CD4-positive, alpha-beta T cell (primary cell): Measurements from ENCODE around the gene SNX30. TPM values are rescaled to one million over a fixed set of nuclear protein-coding genes. Genes with fewer than 3 reads are reported as not detected.

Experiments
- ATAC-seq: fragments of 200-7000 bp; cut with Tn5 transposase; one replicate; pipeline ENCODE4 v1.10.0; 2022; ENCODE audit warnings: mild to moderate bottlenecking; ENCODE audit not compliant: poor library complexity
- CTCF ChIA-PET: fragments of 350-600 bp; sonication (Branson Sonifier 250); formaldehyde crosslinking; loops from one replicate; lab custom pipeline; 2021; ENCODE audit warnings: antibody characterized with exemption, inconsistent platforms; lab: Charles Lee
- POLR2A ChIA-PET: fragments of 350-600 bp; sonication (Branson Sonifier 250); formaldehyde crosslinking; loops from one replicate; lab custom pipeline; 2021; ENCODE audit warnings: antibody characterized with exemption, inconsistent platforms; lab: Charles Lee
- DNase-seq, 14 experiments: peaks; one replicate each; pipeline ENCODE4 v3.0.0-alpha.2; 2013 to 2020; ENCODE audit warnings: mixed read lengths in 2 of 14
- H3K27ac ChIP-seq, 2 donors: one replicate each; pipeline versions ENCODE4 v1.5.1 to v1.7.0; 2013; ENCODE audit warnings: low read length in 2 of 2, low read depth in 1 of 2, mild to moderate bottlenecking in 1 of 2
- H3K27me3 ChIP-seq, 2 experiments: 1 replicate in 1 of 2; 2 replicates in 1 of 2; pipeline versions ENCODE4 v1.6.1 to v1.7.0; 2013; ENCODE audit warnings: low read length in 2 of 2, control low read depth in 1 of 2, mild to moderate bottlenecking in 1 of 2, moderate library complexity in 1 of 2; ENCODE audit not compliant: insufficient read depth in 2 of 2, control insufficient read depth in 1 of 2
- H3K36me3 ChIP-seq: one replicate; pipeline ENCODE4 v1.6.1; 2013; ENCODE audit warnings: low read length, control low read depth; ENCODE audit not compliant: insufficient read depth
- H3K4me1 ChIP-seq: one replicate; pipeline ENCODE4 v1.6.1; 2013; ENCODE audit warnings: low read length, control low read depth; ENCODE audit not compliant: insufficient read depth
- H3K4me3 ChIP-seq: one replicate; pipeline ENCODE4 v1.5.1; 2013; ENCODE audit warnings: mild to moderate bottlenecking, low read length, moderate library complexity
- H3K9me3 ChIP-seq, 2 experiments: 1 replicate in 1 of 2; 2 replicates in 1 of 2; pipeline versions ENCODE4 v1.6.1 to v1.7.0; 2013; ENCODE audit warnings: low read length in 2 of 2, mild to moderate bottlenecking in 2 of 2, control low read depth in 1 of 2, moderate library complexity in 1 of 2; ENCODE audit not compliant: control insufficient read depth in 1 of 2, insufficient read depth in 1 of 2
- H3K27ac Mint-ChIP-seq: one replicate; pipeline ENCODE4 v1.8.0; 2020; ENCODE audit warnings: mixed read lengths
- H3K27me3 Mint-ChIP-seq: one replicate; pipeline ENCODE4 v1.8.0; 2021; ENCODE audit warnings: mixed read lengths
- H3K36me3 Mint-ChIP-seq: one replicate; pipeline ENCODE4 v1.8.0; 2021; ENCODE audit warnings: low read depth, mixed read lengths
- H3K4me1 Mint-ChIP-seq: one replicate; pipeline ENCODE4 v1.8.0; 2021; ENCODE audit warnings: low read depth, mixed read lengths
- H3K4me3 Mint-ChIP-seq: one replicate; pipeline ENCODE4 v1.8.0; 2020; ENCODE audit warnings: mild to moderate bottlenecking, mixed read lengths
- H3K9me3 Mint-ChIP-seq: one replicate; pipeline ENCODE4 v1.8.0; 2020; ENCODE audit warnings: mixed read lengths
- CTCF ChIP-seq: fragments of 200-600 bp; IDR thresholded peaks from one replicate; pipeline ENCODE4 v1.8.0; 2022; ENCODE audit warnings: antibody characterized with exemption, mild to moderate bottlenecking
- intact Hi-C, 2 experiments: fragments of 100-400 bp; cut with DNase I in 1 of 2; cut with micrococcal nuclease in 1 of 2; formaldehyde crosslinking; loops; one replicate each; pipeline versions ENCODE4 v1.15.1 to v1.9.0; 2023 to 2025; cut with DNase I, micrococcal nuclease
- total RNA-seq, 174 experiments: library from RNA in 2 of 174; stranded (reverse) in 2 of 174; gene quantifications; one replicate each; pipeline ENCODE4 v1.2.3 and lab custom pipeline; 2021 to 2026

Gene SNX30
- total RNA-seq, 2 experiments from 2014 or later, result 5.2 to 5.8 TPM

GRCh38 chr9:112725961-112726360 is 24.6 kb upstream of the SNX30 start:
- no peaks in the 10 kb centered on the region for H3K27me3 ChIP-seq
- H3K27ac ChIP-seq, result no peak overlapping the region
- H3K27me3 Mint-ChIP-seq, result no peaks in the 10 kb centered on the region
- DNase-seq (no peak), ATAC-seq (no peak)
- no peaks in the 10 kb centered on the region for H3K9me3 Mint-ChIP-seq
- no peak overlapping the region for H3K4me3 Mint-ChIP-seq
- no peaks in the 10 kb centered on the region for H3K4me1 ChIP-seq
- ChIA-PET POLR2A (no interaction called here), CTCF (no interaction called here)
- no peak for TF ChIP-seq CTCF
- no peaks in the 10 kb centered on the region for H3K4me1 Mint-ChIP-seq
- no peak overlapping the region for H3K27ac Mint-ChIP-seq
- no peak overlapping the region for H3K4me3 ChIP-seq
- intact Hi-C loops, result loop anchor here in 1 of 2 experiments (10.0 kb wide), 1 partner anchor 329 kb away; the partner anchor contains the start of gene ZFP37
- no peaks in the 10 kb centered on the region for H3K36me3 Mint-ChIP-seq
- H3K9me3 ChIP-seq, result no peaks in the 10 kb centered on the region
- no peaks in the 10 kb centered on the region for H3K36me3 ChIP-seq

DNA sequence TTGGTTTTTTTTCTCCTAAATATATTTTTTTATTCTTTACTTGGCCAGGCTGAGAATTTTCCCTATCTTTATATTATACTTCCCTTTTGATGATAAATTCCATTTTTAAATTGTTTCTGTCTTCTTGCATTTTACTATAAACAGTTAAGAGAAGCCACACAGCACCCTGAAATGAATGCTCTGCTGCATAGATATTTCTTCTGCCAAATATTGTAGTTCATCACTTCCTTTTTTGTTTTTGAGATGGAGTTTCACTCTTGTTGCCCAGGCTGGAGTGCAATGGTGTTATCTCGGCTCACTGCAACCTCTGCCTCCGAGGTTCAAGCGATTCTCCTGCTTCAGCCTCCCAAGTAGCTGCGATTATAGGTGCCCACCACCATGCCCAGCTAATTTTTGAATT is 24.1 kb upstream of the SNX30 start:
- Histone ChIP-seq H3K4me3 (no peak overlapping the region), H3K27me3 (no peaks in the 10 kb centered on the region), H3K4me1 (no peaks in the 10 kb centered on the region), H3K27ac (no peak overlapping the region), H3K9me3 (no peaks in the 10 kb centered on the region), H3K36me3 (no peaks in the 10 kb centered on the region)
- Mint-ChIP-seq H3K4me3 (no peak overlapping the region), H3K36me3 (no peaks in the 10 kb centered on the region), H3K27ac (no peak overlapping the region), H3K27me3 (no peaks in the 10 kb centered on the region), H3K4me1 (no peaks in the 10 kb centered on the region), H3K9me3 (no peaks in the 10 kb centered on the region)
- no peak for TF ChIP-seq CTCF
- POLR2A ChIA-PET, result no interaction called here
- CTCF ChIA-PET, result no interaction called here
- ATAC-seq (no peak), DNase-seq (no peak)
- intact Hi-C loops, result loop anchor here in 1 of 2 experiments (10.0 kb wide), 1 partner anchor 328 kb away; the partner anchor contains the start of gene ZFP37

DNA sequence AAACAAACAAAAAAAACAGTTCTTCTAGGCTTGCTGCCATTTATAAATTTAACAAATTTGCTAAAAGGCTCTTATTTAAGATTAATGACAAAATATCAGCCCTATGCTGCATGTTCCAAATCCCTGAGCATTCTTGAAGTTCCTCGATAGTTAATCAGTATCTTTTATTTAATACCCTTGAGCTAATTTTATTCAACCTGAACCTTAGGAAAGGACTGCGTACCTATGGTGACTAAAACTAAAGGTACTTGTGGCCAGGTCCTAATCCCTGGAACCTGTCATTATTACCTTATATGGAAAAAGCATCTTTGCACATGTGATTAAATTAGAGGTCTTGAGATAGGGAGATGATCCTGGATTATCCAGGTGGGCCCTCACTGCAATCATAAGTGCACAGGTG is 22.2 kb upstream of the SNX30 start:
- Histone ChIP-seq H3K4me1 (no peaks in the 10 kb centered on the region), H3K36me3 (no peaks in the 10 kb centered on the region), H3K9me3 (no peaks in the 10 kb centered on the region), H3K27me3 (no peaks in the 10 kb centered on the region), H3K27ac (no peak overlapping the region), H3K4me3 (no peak overlapping the region)
- Mint-ChIP-seq H3K27me3 (no peaks in the 10 kb centered on the region), H3K27ac (no peak overlapping the region), H3K4me1 (no peaks in the 10 kb centered on the region), H3K9me3 (no peaks in the 10 kb centered on the region), H3K4me3 (no peak overlapping the region), H3K36me3 (no peaks in the 10 kb centered on the region)
- POLR2A ChIA-PET, result no interaction called here
- intact Hi-C loops, result loop anchor here in 1 of 2 experiments (10.0 kb wide), 1 partner anchor 326 kb away; the partner anchor contains the start of gene ZFP37
- TF ChIP-seq CTCF, result no peak
- ATAC-seq, result no peak
- CTCF ChIA-PET, result no interaction called here
- DNase-seq, result no peak
